GM12891 (cell line): ENCODE data around the gene SACS.
A peak's percentile ranks its signal among the peaks of the same experiment; 100 is the strongest.

Experiments used
- DNase-seq: peaks from one replicate; pipeline ENCODE4 v3.0.0; 2011; ENCODE audit warnings: low spot score; ENCODE audit not compliant: insufficient read length
- FAIRE-seq: peaks from 2 replicates; lab custom pipeline; 2011; peaks lifted over from hg19 to GRCh38; lab: Jason Lieb, UNC
- PAX5 ChIP-seq: IDR thresholded peaks from 2 replicates; pipeline ENCODE4 v1.6.1; 2011; ENCODE audit warnings: low read length, moderate library complexity, mild to moderate bottlenecking; ENCODE audit not compliant: insufficient read depth, severe bottlenecking
- POLR2A ChIP-seq: IDR thresholded peaks from 2 replicates; pipeline ENCODE4 v1.6.1; 2011; ENCODE audit warnings: low read depth, low read length, control low read depth
- POLR2AphosphoS5 ChIP-seq: IDR thresholded peaks from 2 replicates; pipeline ENCODE4 v1.6.1; 2011; ENCODE audit warnings: low read depth, low read length, control low read depth
- POU2F2 ChIP-seq: IDR thresholded peaks from 2 replicates; pipeline ENCODE4 v1.6.1; 2011; ENCODE audit warnings: low read depth, mild to moderate bottlenecking, control low read depth, low read length, moderate library complexity
- SPI1 ChIP-seq: IDR thresholded peaks from 2 replicates; pipeline ENCODE4 v1.6.1; 2011; ENCODE audit warnings: low read depth, low read length, control low read depth
- TAF1 ChIP-seq: IDR thresholded peaks from 2 replicates; pipeline ENCODE4 v1.6.1; 2011; ENCODE audit warnings: low read depth, low read length, control low read depth

SACS gene

DNA sequence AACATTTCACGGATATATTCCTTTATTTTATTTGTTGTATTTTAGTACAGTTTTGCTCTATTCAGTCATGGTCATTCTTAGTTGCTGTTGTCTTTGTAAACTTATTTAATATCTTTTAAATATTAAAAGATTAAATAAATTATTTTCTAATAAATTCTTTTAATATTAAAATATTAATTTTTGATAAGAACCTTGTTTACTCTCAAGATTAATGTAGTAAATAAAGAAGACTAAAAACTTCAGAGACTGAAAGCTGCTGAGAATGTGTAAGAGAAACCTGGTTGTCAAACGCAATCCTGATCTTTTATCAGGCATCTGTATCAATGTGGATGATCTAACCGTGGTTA, 34.4 kb upstream of the SACS start:
- FAIRE-seq, result no peak
- TF ChIP-seq PAX5 (no peak), POLR2AphosphoS5 (no peak), TAF1 (no peak), SPI1 (no peak), POLR2A (no peak), POU2F2 (no peak)
- DNase-seq, result no peak

DNA sequence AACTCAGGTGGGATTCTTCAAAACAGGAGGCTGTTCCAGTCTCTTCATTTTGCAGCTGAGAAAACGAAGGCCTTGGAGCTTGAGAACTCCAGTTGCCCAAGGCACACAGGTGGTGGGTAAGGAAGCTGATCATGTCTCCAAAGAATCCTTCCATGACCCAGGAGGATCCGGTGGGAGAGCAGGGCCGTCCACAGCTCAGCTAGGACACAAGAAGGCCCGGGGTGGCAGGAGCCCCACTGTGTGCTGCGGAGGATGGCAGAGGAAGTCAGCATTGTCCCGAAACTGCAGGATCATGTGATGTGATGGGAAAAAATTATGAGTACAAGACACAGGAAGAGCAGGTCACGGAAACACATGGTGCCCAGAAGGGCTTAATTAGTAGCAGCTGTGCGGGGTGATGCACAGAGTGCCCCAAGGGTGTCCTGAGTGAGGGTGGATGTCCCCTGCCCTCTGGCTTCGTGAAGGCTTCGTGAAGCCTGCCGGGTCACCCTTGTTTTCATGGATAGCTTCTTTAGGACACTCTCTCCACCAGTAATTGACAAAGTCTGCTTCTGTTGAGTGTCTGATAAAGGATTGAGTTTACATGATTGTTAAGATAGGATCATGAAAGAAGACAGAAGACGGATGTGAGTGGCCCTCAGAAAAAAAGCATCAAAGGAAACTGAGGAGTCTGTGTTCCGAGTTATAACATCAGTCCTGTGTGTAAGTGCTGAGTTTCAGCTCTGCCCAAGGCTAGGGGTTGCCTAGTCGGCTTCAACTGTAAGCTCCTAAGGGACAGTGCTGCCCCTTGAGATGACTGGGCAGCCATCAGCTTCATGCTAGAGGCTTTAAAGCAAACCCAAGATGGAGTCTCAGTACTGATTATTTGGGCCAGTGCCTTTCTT, 33.8 kb upstream of the SACS start:
- no peak for TF ChIP-seq POLR2A
- no peak for TF ChIP-seq PAX5
- TF ChIP-seq POU2F2, result 0 out of 2 replicates have a peak, but pooled peaks have one; percentile 17
- DNase-seq (no peak), FAIRE-seq (no peak)

DNA sequence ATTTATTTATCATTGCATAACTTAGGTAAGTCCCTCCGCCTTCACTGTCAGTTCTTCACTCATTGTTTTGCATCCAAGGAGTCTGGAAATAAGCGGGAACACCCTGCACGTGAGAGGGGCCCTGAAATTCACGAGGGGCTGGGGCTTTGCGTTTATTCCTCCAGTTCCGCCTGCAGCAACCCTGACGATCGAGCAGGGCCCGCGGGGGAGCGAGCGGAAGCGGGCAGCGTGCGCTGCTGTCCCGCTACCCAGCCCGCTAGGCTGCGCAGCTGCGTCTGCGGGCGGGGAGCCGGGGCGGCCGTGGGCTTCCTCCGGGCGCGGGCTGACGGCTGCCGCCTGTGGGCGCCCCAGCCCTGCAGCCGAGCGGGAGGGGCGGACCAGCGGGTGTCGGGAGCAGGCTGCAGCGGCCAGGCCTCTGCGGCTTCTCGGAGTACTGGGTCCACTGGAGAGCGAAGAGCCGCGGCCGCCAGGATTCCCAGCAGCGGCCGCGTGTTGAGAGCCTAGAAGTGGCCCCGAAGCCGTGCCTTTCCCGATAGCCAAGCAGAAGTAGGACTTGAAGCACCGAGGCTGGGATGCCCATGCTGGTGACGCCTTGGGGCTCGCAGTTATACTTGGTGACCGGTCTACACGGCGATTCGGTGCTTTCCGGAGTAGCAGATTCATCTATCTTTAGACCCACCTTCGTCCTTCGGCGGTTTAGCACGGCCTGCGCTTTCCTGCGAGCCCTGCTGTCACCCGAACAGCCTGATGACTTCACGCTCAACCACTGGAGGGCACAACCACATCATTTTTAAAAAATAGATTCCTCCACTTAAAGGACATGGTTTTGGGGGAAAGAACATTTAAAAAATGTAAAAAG, 32.9 kb upstream of the SACS start:
- no peak; the same call in 1 of the 2 replicates for TF ChIP-seq POU2F2
- peak; percentile 50; the same call in 1 of the 2 replicates for TF ChIP-seq POLR2AphosphoS5
- no peak for TF ChIP-seq TAF1
- peak; percentile 44; the same call in 1 of the 2 replicates for TF ChIP-seq SPI1
- peak; percentile 7 for TF ChIP-seq PAX5
- peak; percentile 47; the same call in 1 of the 2 replicates for TF ChIP-seq POLR2A
- FAIRE-seq (peak; percentile 96), DNase-seq (peak; percentile 42)

DNA sequence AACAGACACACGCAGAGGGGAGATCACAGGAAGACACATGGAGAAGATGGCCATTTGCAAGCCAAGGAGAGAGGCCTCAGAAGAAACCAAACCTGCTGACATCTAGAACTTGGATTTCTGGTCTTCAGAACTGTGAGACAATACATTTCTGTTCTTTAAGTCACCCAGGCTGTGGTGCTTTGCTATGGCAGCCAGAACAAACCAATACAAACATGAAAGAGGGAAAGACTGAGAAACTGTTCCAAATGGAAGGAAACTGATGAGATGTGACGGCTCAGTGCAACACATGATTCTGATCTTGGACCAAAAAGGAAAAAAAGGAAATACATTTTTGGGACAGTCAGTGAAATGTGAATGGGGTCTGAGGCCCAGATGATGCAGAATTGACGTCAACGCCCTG, 30.2 kb upstream of the SACS start:
- DNase-seq (no peak), FAIRE-seq (peak; percentile 45)
- TF ChIP-seq POU2F2 (no peak), SPI1 (no peak), POLR2AphosphoS5 (no peak), PAX5 (no peak), TAF1 (no peak), POLR2A (no peak)

DNA sequence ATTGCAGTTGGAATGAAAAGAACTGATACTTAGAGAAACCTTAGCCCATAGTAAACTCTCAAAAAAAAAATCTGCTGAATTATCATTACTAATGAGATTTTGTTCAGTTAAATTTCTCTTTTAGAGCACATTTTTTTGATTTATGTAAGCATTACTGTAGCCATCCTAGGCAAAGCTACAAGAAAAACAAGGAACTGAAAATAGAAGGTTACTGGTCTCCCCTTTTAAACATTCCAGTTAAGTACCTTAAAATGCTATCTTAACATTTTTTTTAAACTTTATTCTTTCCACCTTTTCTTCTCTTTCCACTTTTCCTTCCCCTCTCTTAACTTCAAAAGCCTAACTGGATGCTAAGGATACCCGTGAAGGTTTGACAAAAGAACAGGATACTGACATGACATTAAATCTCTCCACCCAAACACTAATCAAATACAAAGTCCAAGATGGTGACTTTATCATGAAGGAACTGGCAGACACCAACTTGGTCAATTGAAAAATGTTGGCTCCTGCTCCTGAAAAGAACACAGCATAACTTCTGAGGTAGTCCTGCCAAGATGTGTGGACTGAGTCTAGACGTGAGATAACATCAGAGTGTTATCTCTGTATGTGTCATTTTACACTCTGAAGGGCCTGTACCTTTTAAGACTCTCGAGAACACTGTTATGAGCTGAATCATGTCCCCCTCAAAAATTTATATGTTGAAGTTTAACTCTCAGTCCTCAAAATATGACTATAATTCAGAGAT, 29.5 kb upstream of the SACS start:
- DNase-seq (no peak), FAIRE-seq (peak; percentile 41)
- no peak for TF ChIP-seq TAF1
- TF ChIP-seq SPI1, result peak; percentile 71; the same call in 1 of the 2 replicates
- TF ChIP-seq POLR2AphosphoS5, result no peak

DNA sequence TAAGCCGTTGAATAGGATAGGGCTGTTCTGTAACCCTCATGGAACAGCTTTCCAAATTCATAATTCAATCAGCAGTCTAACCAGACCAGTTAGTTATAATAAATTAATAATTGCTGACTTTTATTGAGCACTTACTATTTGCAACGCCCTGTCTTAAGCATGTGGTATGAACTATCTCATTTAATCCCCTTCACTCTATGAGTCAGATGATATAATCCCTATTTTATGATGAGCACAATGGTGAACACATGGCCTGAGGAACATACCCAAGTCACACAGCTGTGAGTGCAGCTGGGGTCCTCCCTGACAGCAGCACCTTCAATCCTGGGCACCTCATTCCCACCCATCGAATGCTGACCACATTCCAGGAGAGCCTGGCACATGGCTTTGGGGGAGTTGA, 28.0 kb upstream of the SACS start:
- no peak for FAIRE-seq
- no peak for DNase-seq
- TF ChIP-seq POU2F2 (no peak), SPI1 (no peak), POLR2A (no peak), POLR2AphosphoS5 (no peak), PAX5 (no peak), TAF1 (no peak)

DNA sequence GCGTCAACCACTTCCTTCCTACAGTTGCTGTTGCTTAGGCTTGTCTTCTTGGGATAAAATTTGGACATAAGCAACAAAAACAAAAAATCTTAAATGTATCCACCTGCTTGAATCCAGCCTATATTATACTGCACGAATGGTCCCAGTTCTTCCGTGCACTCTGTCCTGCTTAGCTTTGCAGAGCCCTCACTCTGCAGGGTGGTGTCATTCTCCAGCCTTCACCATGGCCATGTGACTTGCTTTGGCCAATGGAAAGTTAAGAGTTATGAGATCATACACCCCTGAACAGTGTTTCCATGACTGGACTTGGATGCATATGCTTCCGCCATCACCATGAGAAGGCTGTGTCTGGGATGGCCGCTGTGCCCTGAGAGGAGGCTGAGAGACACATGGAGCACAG, 27.4 kb upstream of the SACS start:
- peak; percentile 5 for FAIRE-seq

DNA sequence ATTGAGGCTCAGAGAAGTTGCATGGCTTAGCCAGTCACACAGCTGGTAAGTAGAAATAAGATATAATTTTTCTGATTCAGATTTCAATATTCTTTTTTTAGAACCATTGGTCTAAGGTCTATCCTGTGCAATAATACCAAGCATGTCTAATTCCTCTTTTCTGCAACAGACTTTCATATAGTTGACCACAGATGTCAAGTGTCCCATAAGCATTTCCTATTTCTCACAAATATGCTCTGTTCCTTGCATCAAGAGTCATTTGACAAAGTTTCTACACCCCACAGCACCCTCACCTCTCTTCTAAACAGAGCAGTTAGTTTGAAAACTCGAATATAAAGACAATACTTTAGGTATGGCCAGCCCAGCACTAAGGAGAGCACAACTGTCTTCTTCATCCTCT, 26.8 kb upstream of the SACS start:
- TF ChIP-seq POU2F2, result no peak
- peak; percentile 83 for TF ChIP-seq SPI1
- DNase-seq (no peak), FAIRE-seq (peak; percentile 75)

More for the DNA sequence above, 27.4 kb upstream of the SACS start:
- TF ChIP-seq SPI1 (no peak), POLR2A (no peak), POU2F2 (no peak), PAX5 (no peak)
- DNase-seq, result no peak

DNA sequence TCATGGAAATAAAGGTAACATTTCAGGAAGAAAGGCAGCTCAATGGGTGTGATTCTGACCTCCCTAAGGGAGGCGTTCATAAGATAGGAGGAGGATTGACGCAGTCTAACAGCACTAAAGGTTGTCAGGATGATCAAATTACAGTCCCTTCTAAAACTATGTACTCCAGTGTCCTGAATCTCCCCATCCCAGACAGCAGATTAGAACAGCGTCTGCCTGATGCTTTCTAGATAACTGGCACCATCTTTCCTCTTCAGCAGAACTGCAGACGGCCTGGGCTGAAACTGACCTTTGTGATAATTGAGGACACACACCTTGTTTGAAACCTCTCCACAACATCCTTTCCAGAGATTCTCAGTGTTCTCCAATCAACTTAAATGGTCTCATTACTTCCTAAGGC, 25.5 kb upstream of the SACS start:
- TF ChIP-seq POU2F2, result no peak
- TF ChIP-seq POLR2AphosphoS5, result no peak
- no peak for TF ChIP-seq TAF1
- no peak for TF ChIP-seq PAX5
- TF ChIP-seq SPI1, result no peak
- no peak for TF ChIP-seq POLR2A
- DNase-seq (no peak), FAIRE-seq (no peak)
